Keratinocyte (primary cell): ENCODE data around the gene KCNN3. TPM values are rescaled to one million over a fixed set of nuclear protein-coding genes. Genes with fewer than 3 reads are reported as not detected.

Experiments
- DNase-seq: peaks from one replicate; pipeline ENCODE4 v3.0.0-alpha.2; 2011; ENCODE audit warnings: low read depth, missing footprints, low spot score
- FAIRE-seq: peaks from 2 replicates; lab custom pipeline; 2011; peaks lifted over from hg19 to GRCh38; lab: Jason Lieb, UNC
- H2AFZ ChIP-seq: 2 replicates; pipeline ENCODE4 v1.6.0; 2012; ENCODE audit warnings: low read length, control low read depth, inconsistent platforms; ENCODE audit not compliant: control insufficient read depth
- H3K27ac ChIP-seq: 2 replicates; pipeline ENCODE4 v1.5.1; 2011; ENCODE audit warnings: low read length; ENCODE audit not compliant: control insufficient read depth, insufficient read depth
- H3K27me3 ChIP-seq: 3 replicates; pipeline ENCODE4 v1.6.0; 2011; ENCODE audit warnings: low read length; ENCODE audit not compliant: control insufficient read depth, insufficient read depth; ENCODE audit errors: extremely low read depth
- H3K36me3 ChIP-seq, 2 experiments: 2 replicates in 1 of 2; 3 replicates in 1 of 2; pipeline ENCODE4 v1.5.1; 2011; ENCODE audit warnings: low read length in 2 of 2, mild to moderate bottlenecking in 1 of 2; ENCODE audit not compliant: control insufficient read depth in 2 of 2, insufficient read depth in 2 of 2; ENCODE audit errors: extremely low read depth in 1 of 2
- H3K4me1 ChIP-seq: 3 replicates; pipeline ENCODE4 v1.5.1; 2011; ENCODE audit warnings: low read length; ENCODE audit not compliant: control insufficient read depth, insufficient read depth; ENCODE audit errors: extremely low read depth
- H3K4me2 ChIP-seq: 3 replicates; pipeline ENCODE4 v1.6.0; 2011; ENCODE audit warnings: low read depth, low read length; ENCODE audit not compliant: control insufficient read depth, insufficient read depth; ENCODE audit errors: extremely low read depth
- H3K4me3 ChIP-seq, 3 experiments: fragments of 200-600 bp in 1 of 3; sonication (generic) in 1 of 3; 2 replicates in 2 of 3; 3 replicates in 1 of 3; pipeline ENCODE4 v1.5.1; 2011 to 2016; ENCODE audit warnings: low read length in 3 of 3, mild to moderate bottlenecking in 3 of 3, control low read depth in 2 of 3, inconsistent platforms in 1 of 3, low read depth in 1 of 3, mixed read lengths in 1 of 3, mixed run types in 1 of 3, moderate library complexity in 1 of 3; ENCODE audit not compliant: control insufficient read depth in 2 of 3, insufficient read depth in 2 of 3; ENCODE audit errors: extremely low read depth in 1 of 3
- H3K79me2 ChIP-seq: 2 replicates; pipeline ENCODE4 v1.6.0; 2012; ENCODE audit warnings: low read length; ENCODE audit not compliant: control insufficient read depth, insufficient read depth
- H3K9ac ChIP-seq: 3 replicates; pipeline ENCODE4 v1.6.0; 2011; ENCODE audit warnings: low read length; ENCODE audit not compliant: control insufficient read depth, insufficient read depth; ENCODE audit errors: extremely low read depth
- H3K9me1 ChIP-seq: 3 replicates; pipeline ENCODE4 v1.6.0; 2011; ENCODE audit warnings: low read length; ENCODE audit not compliant: control insufficient read depth, insufficient read depth; ENCODE audit errors: extremely low read depth
- H3K9me3 ChIP-seq: 2 replicates; pipeline ENCODE4 v1.5.1; 2012; ENCODE audit warnings: low read depth, low read length; ENCODE audit not compliant: control insufficient read depth
- H4K20me1 ChIP-seq: 3 replicates; pipeline ENCODE4 v1.6.0; 2011; ENCODE audit warnings: low read length; ENCODE audit not compliant: control insufficient read depth, insufficient read depth; ENCODE audit errors: extremely low read depth
- EZH2 ChIP-seq: IDR thresholded peaks from one replicate; pipeline ENCODE4 v1.6.1; 2012; ENCODE audit warnings: inconsistent platforms, mild to moderate bottlenecking, low read length, moderate library complexity
- dilution Hi-C: fragments of 300-500 bp; cut with MboI; formaldehyde crosslinking; loops from one replicate; pipeline ENCODE4 v1.7.0; 2020; ENCODE audit warnings: low sequenced_read_pairs; ENCODE audit not compliant: extremely low pct_ligation_motif_present
- polyA plus RNA-seq, 5 experiments: library from polyadenylated mRNA; depleted of rRNA in 3 of 5; stranded (reverse) in 3 of 5; stranded (forward) in 1 of 5; unstranded in 1 of 5; fragments of >200 nt; gene quantifications; 1 replicate in 1 of 5; 2 replicates in 3 of 5; 3 replicates in 1 of 5; pipeline versions ENCODE4 v1.2.1 to v1.2.3, GENCODE V29; 2011 to 2012; ENCODE audit warnings: missing spikeins in 2 of 5, low read depth in 1 of 5, low replicate concordance in 1 of 5
- TF ChIP-seq, protein P1 (sequence below), 3 experiments: IDR thresholded peaks in 1 of 3; conservative IDR thresholded peaks in 1 of 3; optimal IDR thresholded peaks in 1 of 3; 2 replicates in 2 of 3; 3 replicates in 1 of 3; pipeline versions ENCODE3 to v1.5.1; 2011; ENCODE audit warnings: low read length in 3 of 3, mild to moderate bottlenecking in 3 of 3, moderate library complexity in 2 of 3, control low read depth in 1 of 3, inconsistent platforms in 1 of 3; ENCODE audit not compliant: insufficient read depth in 2 of 3; ENCODE audit errors: extremely low read depth in 1 of 3

Gene KCNN3
- polyA plus RNA-seq, 1 donor (not counting 4 experiments of a cell fraction or from before 2014, with no cell fraction given) = 0.05 TPM

DNA sequence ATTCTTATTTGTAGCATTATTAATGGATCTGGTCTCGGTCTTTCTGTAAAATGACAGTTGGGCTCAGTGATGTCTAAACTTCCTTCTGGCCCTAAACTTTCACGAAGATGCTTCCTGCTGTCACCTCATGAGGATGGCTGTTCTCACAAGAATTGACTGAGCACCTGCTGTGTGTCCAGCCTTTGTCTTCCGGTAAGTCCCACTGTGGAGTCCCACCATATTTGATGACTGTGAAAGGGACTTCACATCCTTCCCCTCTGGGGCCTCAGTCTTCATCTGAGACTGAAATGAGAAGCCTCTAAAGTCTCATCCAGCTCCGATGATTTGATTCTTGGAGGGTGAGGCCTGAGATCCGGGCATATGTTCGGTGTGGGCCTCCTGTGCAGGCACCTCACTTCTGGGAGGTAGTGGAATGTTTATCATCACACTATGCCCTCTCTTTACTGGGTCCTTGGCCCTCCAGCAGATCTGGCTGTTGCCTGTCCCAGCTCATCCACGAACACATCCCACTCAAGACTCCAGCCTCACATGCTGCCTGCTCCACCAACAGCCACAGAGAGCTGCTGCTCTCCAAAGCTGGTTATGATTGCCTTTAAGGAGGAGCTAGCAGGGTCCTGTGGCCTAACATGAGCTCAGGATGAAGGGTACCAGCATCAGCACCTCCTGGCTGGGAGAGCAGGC is 95.8 kb downstream of the KCNN3 start:
- no peak for TF ChIP-seq EZH2
- TF ChIP-seq, protein P1, sequence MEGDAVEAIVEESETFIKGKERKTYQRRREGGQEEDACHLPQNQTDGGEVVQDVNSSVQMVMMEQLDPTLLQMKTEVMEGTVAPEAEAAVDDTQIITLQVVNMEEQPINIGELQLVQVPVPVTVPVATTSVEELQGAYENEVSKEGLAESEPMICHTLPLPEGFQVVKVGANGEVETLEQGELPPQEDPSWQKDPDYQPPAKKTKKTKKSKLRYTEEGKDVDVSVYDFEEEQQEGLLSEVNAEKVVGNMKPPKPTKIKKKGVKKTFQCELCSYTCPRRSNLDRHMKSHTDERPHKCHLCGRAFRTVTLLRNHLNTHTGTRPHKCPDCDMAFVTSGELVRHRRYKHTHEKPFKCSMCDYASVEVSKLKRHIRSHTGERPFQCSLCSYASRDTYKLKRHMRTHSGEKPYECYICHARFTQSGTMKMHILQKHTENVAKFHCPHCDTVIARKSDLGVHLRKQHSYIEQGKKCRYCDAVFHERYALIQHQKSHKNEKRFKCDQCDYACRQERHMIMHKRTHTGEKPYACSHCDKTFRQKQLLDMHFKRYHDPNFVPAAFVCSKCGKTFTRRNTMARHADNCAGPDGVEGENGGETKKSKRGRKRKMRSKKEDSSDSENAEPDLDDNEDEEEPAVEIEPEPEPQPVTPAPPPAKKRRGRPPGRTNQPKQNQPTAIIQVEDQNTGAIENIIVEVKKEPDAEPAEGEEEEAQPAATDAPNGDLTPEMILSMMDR (optimal IDR thresholded peaks at IDR 0.05 in 1 of 3, IDR thresholded peaks at IDR 0.05 in 1 of 3, conservative IDR thresholded peaks at IDR 0.05 in 1 of 3; ENCODE audit: extremely low read depth in 1 of 3, insufficient read depth in 2 of 3, low read length in 3 of 3) = no peak
- no peak overlapping the region for H3K27ac ChIP-seq
- H3K27me3 ChIP-seq = no peaks in the 10 kb centered on the region
- H2AFZ ChIP-seq = no peak overlapping the region
- H4K20me1 ChIP-seq = no peaks in the 10 kb centered on the region
- no peaks in the 10 kb centered on the region for H3K9me3 ChIP-seq
- dilution Hi-C loops = no loop called here
- H3K9me1 ChIP-seq = no peaks in the 10 kb centered on the region
- DNase-seq (no peak), FAIRE-seq (no peak)
- H3K4me2 ChIP-seq = no peak overlapping the region
- H3K4me3 ChIP-seq = no peak overlapping the region
- H3K79me2 ChIP-seq = no peaks in the 10 kb centered on the region
- no peaks in the 10 kb centered on the region for H3K4me1 ChIP-seq
- no peaks in the 10 kb centered on the region for H3K36me3 ChIP-seq
- H3K9ac ChIP-seq = no peak overlapping the region

GRCh38 chr1:154773551-154773950 is 96.5 kb downstream of the KCNN3 start:
- FAIRE-seq (no peak), DNase-seq (no peak)
- Histone ChIP-seq H4K20me1 (no peaks in the 10 kb centered on the region), H3K9ac (no peak overlapping the region), H3K27ac (no peak overlapping the region), H3K9me3 (no peaks in the 10 kb centered on the region), H3K4me1 (no peaks in the 10 kb centered on the region), H2AFZ (no peak overlapping the region), H3K4me3 (no peak overlapping the region), H3K9me1 (no peaks in the 10 kb centered on the region), H3K4me2 (no peak overlapping the region), H3K79me2 (no peaks in the 10 kb centered on the region), H3K27me3 (no peaks in the 10 kb centered on the region), H3K36me3 (no peaks in the 10 kb centered on the region)
- dilution Hi-C loops = no loop called here
- TF ChIP-seq, protein P1 (optimal IDR thresholded peaks at IDR 0.05 in 1 of 3, IDR thresholded peaks at IDR 0.05 in 1 of 3, conservative IDR thresholded peaks at IDR 0.05 in 1 of 3; ENCODE audit: extremely low read depth in 1 of 3, insufficient read depth in 2 of 3, low read length in 3 of 3) = no peak
- TF ChIP-seq EZH2 = no peak
